AG20443 (cell line): ENCODE data around the gene CILP2.

Experiments
- DNase-seq: peaks from one replicate; pipeline ENCODE4 v3.0.0; 2012; ENCODE audit warnings: low spot score, mixed read lengths

CILP2 gene, protein sequence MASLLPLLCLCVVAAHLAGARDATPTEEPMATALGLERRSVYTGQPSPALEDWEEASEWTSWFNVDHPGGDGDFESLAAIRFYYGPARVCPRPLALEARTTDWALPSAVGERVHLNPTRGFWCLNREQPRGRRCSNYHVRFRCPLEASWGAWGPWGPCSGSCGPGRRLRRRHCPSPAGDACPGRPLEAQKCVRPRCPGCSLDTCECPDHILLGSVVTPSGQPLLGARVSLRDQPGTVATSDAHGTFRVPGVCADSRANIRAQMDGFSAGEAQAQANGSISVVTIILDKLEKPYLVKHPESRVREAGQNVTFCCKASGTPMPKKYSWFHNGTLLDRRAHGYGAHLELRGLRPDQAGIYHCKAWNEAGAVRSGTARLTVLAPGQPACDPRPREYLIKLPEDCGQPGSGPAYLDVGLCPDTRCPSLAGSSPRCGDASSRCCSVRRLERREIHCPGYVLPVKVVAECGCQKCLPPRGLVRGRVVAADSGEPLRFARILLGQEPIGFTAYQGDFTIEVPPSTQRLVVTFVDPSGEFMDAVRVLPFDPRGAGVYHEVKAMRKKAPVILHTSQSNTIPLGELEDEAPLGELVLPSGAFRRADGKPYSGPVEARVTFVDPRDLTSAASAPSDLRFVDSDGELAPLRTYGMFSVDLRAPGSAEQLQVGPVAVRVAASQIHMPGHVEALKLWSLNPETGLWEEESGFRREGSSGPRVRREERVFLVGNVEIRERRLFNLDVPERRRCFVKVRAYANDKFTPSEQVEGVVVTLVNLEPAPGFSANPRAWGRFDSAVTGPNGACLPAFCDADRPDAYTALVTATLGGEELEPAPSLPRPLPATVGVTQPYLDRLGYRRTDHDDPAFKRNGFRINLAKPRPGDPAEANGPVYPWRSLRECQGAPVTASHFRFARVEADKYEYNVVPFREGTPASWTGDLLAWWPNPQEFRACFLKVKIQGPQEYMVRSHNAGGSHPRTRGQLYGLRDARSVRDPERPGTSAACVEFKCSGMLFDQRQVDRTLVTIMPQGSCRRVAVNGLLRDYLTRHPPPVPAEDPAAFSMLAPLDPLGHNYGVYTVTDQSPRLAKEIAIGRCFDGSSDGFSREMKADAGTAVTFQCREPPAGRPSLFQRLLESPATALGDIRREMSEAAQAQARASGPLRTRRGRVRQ

DNA sequence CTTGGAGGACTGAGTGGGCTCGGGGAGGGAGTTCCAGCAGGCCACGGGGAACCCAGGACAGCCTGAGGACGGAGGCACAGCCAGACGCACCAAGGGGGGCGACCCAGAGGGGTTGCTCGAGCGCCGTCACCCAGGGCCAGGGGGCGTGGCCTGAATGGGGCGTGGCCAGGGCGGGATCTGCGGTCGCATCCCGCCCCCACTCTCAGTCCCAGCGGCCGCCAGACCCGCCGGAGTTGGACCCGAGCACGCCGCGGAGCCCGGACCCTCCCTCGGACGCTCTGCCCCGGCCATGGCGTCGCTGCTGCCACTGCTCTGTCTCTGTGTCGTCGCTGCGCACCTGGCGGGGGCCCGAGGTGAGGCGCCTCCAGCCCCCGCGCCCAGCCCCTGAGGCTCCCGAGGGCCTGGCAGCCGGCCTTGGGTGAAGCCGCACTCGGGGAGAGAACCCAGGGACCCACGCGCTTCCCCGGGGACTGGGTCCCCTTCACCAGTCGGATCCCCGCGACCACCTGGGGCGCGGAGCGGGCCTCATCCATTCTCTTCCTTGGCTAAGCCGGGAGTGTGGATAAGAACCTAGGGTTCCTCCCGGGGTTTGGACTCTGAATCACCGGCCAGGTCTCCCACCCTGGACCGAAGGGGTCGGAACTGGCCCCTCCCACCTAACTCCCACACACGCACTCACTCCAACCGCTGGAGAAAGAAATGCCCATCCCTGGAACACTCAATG lies at the start of gene CILP2:
CILP2 (plus strand) TSS at position 205 of the 724 bp plus-strand sequence; CDS start at position 290, 85 bp downstream.
- DNase-seq: peak; percentile 83

DNA sequence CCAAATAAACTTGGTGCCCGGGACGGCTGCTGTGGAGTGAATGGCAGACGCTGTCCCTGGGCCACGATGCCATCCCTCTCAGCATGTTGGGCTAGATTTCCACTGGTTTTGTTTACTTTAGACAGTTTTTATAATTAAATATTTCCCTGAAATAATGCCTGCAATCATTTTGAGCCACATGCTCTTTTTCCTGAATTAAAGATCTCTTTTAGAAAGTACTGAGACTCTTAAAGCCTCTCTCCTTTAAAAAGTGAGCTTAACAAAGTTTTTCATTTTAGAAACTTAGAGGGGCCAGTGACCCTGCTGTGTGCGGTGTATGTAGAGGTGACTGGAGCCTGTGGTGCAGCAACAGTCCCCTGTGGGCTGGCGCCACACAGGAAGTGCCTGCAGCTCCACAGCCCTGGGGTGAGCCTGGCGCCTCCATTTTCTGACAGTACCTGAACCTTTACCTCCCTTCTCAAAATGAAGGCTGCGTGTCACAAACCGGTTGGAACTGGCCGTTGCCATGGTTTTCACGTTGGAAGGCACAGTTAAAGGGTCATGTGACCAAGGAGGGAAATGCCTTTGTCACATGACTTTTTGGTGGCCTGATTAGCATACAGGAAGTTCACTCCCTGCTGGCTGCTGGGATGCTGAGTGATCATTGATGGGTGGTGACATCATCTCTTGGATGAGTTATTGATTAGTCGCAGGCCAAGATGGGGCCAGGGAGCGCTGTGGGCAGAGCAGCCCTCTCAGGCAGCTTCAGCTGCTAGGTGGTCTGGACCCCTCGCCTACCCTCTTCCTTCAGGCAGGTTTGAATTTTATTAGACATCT lies 49.0 kb upstream of the CILP2 start:
- peak; percentile 93 for DNase-seq

DNA sequence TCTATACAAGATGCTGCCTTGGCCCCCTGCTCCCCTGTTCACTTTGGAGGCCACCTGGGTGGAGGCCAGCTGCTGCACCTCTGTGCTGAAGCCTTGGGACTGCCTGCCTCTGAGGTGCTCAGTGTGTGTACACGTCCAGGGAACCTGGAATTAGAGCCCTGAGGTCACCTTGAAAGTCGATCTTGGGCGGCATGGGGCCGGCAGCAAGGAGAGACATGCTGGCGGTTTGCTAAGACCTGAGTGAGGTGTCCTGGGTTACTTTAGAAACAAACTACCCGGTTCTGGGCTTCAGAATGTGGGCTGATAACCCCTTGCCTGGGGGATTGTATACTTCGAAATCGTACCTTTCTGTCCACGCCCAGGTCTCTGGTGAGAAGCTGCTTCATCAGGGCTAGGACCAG lies 48.3 kb upstream of the CILP2 start:
- DNase-seq: no peak

DNA sequence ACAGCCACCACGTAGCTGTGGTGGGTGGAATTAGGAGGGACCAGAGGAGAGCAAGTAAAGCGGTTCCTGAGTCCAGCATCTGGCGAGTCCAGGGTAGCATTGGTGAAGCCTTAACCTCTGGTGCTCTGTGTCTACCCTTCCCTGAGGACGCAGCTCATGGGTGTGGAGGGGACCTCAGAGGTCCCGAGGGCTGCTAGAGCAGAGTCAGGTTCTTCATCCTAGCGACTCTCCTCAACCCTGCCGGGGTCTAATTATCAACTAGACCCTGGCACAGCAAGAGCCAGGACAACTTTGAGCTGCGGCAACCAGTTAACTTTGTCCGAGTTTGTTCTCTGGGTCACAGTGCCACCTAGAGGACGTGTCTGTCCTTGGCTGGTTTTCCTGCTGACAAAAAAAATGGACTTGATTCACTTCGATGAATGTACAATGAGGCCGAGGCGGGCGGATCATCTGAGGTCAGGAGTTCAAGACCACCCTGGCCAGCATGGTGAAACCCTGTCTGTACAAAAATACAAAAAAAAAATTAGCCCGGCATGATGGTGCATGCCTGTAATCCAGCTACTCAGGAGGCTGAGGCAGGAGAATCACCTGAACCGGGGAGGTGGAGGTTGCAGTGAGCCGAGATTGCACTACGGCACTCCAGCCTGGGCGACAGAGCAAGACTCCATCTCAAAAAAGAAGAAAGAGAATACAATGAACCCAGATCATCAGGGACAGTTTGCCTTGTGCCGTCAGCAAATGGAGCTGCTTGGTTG lies 47.7 kb upstream of the CILP2 start:
- DNase-seq: peak; percentile 87

DNA sequence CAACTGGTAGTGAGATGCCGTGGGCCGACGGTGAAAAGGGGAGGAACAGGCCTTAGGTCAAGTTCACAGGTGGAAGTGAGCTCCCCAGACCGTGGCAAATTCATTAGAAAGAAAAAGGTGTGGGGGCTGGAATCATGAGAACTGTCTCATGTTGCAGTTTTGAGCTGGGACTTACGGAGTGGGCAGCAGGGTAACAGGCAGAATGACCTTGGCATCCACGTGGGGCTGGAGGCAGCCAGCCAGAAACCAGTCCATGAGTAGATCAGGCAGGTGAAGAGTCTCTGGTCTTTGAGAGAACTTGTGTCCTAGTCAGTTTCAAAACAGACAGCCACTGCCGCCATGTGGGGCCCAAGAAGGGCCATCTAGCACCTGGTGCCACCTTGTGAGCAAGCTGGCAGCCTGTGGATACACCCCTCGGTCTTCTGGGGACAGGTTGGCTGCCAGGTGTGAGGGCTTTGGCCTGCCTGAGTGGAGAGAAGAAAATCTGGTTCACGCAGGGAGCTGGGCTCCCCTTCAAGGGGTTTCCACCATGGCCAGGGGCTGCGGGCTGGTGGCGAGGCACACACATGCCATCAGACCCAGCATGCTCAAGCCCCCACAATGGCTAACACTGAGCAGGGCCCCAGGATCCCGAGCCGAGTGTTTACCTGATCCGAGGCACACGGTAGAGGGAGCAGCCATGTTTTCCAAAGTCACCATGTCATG lies 46.6 kb upstream of the CILP2 start:
- DNase-seq: no peak

DNA sequence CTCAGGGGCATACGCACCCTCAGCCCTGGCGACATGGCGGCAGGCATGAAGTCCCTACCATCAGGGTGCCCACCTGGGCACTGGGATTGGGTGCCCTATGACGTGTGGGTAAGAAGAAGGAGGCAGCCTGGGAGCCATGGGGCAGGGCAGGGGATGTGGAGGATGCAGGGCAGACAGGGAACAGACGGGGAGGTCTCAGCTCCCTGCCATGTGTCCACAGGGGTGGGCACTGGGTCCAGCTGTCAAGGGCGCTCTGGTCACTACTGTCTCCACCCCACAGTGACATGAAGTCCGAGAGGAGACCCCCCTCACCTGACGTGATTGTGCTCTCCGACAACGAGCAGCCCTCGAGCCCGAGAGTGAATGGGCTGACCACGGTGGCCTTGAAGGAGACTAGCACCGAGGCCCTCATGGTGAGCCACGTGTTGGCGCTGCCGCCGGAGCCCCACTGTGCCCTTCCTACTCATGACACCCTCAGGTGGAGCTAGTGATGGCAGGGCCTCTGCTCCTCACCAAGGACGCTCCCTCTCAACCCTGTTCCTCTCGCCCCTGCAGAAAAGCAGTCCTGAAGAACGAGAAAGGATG lies 45.9 kb upstream of the CILP2 start:
- DNase-seq: no peak

DNA sequence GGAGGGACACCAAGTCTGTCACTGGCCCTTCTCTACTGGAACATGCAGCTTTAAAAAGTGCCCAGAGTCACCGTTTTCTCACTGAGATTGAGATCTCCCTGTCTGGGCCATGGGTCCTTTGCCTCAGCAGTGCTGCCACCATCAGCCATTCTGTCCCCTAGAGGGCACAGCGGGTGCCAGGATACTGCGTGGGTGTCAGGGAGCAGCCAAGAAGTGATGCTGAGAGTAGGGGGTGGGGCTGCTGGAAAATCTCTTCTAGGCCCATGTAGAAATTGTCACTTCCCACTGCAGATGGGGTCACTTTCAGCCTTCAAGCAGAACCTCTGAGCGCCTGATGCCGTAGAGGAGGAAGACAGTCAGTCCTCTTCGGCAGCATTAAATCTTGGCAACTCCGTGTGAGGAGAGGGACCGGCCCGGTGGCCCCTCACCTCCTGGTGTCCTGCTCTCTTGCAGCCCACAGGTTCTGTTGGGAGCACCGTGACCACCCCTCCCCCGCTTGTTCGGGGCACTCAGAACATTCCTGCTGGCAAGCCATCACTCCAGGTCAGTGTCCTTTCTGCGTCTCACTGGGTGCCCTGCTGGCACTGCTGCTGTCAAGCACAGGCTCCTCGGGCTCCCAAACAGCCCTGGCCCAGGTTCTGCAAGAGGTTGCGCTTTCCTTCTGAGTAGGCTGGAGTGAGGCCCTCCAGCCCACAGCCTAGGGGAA lies 44.1 kb upstream of the CILP2 start:
- DNase-seq: no peak

DNA sequence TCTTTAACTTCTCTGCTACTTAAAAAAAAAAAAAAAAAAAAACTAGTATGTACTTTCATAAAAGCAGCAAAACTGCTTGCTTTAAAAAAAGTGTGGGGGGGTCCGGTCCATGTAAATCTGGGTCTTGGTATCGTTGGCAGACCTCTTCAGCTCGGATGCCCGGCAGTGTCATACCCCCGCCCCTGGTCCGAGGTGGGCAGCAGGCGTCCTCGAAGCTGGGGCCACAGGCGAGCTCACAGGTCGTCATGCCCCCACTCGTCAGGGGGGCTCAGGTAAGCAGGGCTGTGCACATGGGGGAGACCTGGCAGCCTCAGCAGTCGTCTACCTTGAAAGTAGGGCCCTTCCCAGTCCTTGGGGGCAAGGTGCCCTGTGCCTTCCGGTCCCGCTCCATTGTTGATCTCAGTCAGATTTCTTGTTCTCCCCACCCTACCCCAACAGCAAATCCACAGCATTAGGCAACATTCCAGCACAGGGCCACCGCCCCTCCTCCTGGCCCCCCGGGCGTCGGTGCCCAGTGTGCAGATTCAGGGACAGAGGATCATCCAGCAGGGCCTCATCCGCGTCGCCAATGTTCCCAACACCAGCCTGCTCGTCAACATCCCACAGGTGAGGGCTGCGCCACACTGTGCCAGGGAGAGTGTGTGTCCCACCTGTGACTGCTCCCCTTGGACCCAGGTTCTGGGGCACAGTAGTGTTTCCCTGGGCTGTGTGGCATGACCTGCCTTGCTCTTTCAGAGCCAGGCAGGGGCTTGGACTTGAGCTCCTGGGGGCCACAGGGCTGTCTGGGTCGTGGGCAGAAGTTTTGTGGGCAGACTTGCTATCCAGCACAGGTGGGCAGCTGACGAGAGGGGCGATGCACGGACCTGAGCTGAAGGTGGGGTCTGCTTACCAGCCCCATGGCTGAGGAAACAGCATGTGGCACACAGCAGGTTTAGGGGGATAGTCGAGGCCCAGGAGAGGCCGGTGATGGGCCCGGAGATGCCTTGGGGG lies 42.2 kb upstream of the CILP2 start:
- no peak for DNase-seq

DNA sequence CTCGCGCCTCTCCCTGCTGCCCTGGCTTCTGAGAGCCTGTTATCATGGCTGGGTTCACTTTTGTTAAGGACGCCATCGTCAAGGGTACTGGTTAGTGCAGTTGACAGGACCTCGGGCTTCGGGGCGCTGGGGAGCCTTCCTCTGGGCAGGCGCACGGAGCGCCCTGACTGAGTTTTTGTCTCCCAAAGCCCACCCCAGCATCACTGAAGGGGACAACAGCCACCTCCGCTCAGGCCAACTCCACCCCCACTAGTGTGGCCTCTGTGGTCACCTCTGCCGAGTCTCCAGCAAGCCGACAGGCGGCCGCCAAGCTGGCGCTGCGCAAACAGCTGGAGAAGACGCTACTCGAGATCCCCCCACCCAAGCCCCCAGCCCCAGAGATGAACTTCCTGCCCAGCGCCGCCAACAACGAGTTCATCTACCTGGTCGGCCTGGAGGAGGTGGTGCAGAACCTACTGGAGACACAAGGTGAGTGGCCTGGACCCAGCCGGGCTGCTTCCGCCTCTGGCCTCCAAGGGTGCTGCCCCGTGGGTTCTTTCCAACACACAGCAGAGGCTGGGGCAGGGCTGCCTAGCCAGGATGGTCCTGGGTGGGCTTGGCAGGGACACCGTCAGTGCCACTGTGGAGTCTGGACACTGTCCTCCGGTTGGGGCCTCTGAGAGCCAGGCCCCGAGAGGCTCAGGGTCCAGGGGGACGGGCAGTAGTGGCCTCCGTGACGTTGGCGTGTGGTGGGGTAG lies 39.6 kb upstream of the CILP2 start:
- no peak for DNase-seq

DNA sequence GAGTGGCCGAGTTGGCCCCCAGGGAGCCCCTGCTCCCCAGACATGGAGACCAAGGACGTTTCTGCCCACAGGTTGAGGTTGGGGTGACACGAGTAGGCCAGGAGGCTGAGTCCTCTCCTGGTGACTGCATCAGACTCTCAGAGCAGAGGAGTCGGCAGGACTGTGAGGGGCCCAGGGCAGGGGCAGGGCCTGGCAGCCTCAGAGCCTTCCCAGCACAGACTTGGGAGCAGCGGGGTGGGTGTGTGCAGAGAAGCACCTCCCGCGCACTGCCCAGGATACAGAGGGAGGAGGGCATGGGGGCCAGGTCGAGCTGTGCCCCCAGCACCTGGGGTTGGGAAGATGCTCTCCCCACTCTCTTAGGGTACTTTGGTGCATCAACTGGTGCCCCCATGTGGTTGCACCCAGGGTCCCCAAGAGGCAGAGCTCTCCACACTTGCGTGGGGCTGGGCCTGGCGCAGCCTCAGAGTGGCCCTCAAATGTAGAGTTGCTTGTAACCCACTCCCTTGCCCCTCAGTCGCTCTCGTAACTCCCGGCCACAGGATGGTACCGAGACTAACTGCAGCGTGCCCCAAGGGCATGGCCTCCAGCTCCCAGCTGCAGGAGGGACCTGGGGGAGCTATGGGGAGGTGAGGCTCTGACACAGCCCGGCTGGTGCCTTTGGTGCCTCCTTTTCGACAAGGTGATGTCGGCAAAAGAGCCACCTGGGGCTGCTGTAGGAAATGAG lies 38.6 kb upstream of the CILP2 start:
- no peak for DNase-seq

DNA sequence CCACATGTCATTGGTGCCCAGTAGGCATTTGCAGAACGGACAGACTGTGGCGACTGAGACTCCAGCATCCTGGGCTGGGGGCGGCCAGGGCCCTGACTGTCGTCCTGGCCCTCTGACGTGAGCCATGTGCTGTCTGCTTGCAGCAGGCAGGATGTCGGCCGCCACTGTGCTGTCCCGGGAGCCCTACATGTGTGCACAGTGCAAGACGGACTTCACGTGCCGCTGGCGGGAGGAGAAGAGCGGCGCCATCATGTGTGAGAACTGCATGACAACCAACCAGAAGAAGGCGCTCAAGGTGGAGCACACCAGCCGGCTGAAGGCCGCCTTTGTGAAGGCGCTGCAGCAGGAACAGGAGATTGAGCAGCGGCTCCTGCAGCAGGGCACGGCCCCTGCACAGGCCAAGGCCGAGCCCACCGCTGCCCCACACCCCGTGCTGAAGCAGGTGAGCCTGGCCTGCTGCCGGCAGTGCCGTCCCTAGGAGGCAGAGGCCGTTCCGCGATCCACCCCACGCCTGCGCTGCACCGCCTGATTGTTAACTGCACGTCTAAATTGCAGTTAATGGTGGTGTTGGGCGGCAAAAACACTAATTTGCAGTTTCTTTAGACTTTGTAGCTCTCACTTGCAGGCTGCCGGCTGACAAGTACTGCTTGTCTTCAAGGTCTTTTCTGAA lies 37.0 kb upstream of the CILP2 start:
- no peak for DNase-seq

DNA sequence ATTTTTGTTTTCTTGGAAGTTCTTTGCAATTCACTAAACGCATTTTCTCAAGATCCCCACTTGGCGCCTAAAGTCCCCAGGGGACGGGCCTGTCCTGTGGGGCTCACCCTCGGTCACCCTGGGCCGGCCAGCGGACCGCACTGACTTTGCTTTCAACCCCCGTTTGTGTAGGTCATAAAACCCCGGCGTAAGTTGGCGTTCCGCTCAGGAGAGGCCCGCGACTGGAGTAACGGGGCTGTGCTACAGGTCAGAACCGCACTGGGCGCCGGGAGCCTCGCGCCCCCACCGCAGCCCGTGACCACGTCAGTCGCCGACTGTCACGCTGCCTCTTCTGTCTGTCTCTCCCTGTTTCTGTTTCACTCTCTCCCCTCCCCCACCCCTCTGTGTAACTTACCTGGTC lies 36.3 kb upstream of the CILP2 start:
- DNase-seq: no peak

DNA sequence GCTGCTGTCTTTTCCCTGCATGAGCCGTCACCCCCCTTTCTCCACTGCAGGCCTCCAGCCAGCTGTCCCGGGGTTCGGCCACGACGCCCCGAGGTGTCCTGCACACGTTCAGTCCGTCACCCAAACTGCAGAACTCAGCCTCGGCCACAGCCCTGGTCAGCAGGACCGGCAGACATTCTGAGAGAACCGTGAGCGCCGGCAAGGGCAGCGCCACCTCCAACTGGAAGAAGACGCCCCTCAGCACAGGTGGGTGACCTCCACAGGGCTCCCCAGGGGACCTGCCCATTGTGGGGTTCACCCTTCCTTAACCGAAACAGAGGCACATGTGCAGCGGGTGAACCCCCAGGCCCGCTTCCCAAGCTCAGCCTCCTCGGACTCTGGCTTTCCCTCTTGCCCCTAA lies 35.8 kb upstream of the CILP2 start:
- no peak for DNase-seq

DNA sequence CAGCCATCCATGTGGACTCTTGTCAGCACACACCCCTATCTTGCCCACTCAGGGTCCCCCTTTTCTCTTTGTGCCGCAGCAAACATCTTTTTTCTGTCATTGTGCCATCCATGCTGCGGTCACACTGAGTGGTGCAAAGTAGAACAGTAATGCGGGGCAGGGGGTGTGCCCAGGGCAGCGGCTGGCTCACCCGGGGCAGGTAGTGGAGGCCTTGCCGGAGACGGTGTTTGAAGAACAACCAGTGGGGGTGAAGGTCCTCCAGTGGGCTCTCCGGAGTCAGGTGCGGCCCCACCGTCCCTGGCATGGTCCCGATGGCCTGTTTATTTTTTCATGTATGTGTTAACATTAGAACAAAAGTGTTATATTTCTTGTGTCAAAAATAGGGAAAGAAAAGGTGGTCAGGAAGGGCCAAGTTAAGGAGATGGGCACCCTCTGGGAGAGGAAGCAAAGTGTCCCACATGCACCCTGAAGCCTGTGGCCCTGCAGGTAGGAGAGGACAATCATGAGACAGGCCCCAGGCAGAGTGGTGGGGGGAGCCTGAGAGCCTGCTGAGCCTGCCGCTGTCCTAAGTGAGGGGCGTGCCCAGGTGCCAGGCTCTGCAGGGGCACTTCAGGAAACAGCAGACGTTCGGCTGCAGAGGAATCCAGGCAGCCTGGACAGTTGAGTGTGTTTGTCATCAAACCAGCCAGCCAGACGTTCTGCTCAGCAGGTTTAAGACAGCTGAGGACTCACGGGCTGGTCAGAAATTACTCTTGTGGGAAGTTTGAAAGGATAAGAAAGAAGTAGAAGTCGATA lies 35.1 kb upstream of the CILP2 start:
- DNase-seq: no peak
